T-cell (primary cell): ENCODE measurements around the gene ROBO1. TPM values are rescaled to one million over a fixed set of nuclear protein-coding genes. Genes with fewer than 3 reads are reported as not detected.
"Not testable (repeated sequence)": the region's sequence is repeated elsewhere in the genome, so short reads cannot be mapped to it uniquely, and the experiment has no call there.

Experiments used
- ATAC-seq, 4 experiments: fragments of 200-7000 bp in 3 of 4; fragments of 150-1000 bp in 1 of 4; cut with Tn5 transposase; replicated peaks in 1 of 4; 1 replicate in 3 of 4; 2 replicates in 1 of 4; pipeline ENCODE4 v1.10.0; 2021; ENCODE audit warnings: moderate library complexity in 3 of 4, mild to moderate bottlenecking in 2 of 4, moderate number of reproducible peaks in 1 of 4
- CTCF ChIA-PET, 2 donors: fragments of 300-600 bp; sonication (Branson Sonifier 250); formaldehyde crosslinking; loops; one replicate each; lab custom pipeline; 2022; ENCODE audit warnings: antibody characterized with exemption in 2 of 2; lab: Charles Lee
- POLR2A ChIA-PET, 2 donors: fragments of 300-600 bp; sonication (Branson Sonifier 250); formaldehyde crosslinking; loops; one replicate each; lab custom pipeline; 2022; ENCODE audit warnings: antibody characterized with exemption in 2 of 2; lab: Charles Lee
- DNase-seq, 35 experiments: peaks; one replicate each; pipeline versions ENCODE4 v3.0.0 to v3.0.0-alpha.2; 2013 to 2023
- H3K27ac ChIP-seq: one replicate; pipeline ENCODE4 v1.5.1; 2013; ENCODE audit warnings: low read length
- H3K27me3 ChIP-seq, 2 experiments: replicated peaks in 1 of 2; 1 replicate in 1 of 2; 2 replicates in 1 of 2; pipeline versions ENCODE4 v1.6.1 to v1.7.0; 2013; ENCODE audit warnings: low read length in 1 of 2, mixed read lengths in 1 of 2; ENCODE audit not compliant: control insufficient read depth in 2 of 2, insufficient read depth in 2 of 2; ENCODE audit errors: extremely low read depth in 1 of 2
- H3K36me3 ChIP-seq, 2 donors: 1 replicate in 1 of 2; 2 replicates in 1 of 2; pipeline versions ENCODE4 v1.6.1 to v1.7.0; 2013; ENCODE audit warnings: low read length in 1 of 2; ENCODE audit not compliant: control insufficient read depth in 2 of 2, insufficient read depth in 1 of 2; ENCODE audit errors: extremely low read depth in 1 of 2
- H3K4me1 ChIP-seq, 2 experiments: 1 replicate in 1 of 2; 2 replicates in 1 of 2; pipeline versions ENCODE4 v1.6.1 to v1.7.0; 2013; ENCODE audit warnings: low read length in 2 of 2, mixed read lengths in 1 of 2; ENCODE audit not compliant: insufficient read depth in 2 of 2, control insufficient read depth in 1 of 2; ENCODE audit errors: extremely low read depth in 1 of 2
- H3K4me3 ChIP-seq, 2 donors: 1 replicate in 1 of 2; 2 replicates in 1 of 2; pipeline versions ENCODE4 v1.5.1 to v1.7.0; 2013; ENCODE audit warnings: mild to moderate bottlenecking in 2 of 2, low read length in 1 of 2, moderate library complexity in 1 of 2; ENCODE audit not compliant: control insufficient read depth in 1 of 2; ENCODE audit errors: extremely low read depth in 1 of 2
- H3K9me3 ChIP-seq: 2 replicates; pipeline ENCODE4 v1.7.0; 2013
- H3K27ac Mint-ChIP-seq, 2 donors: one replicate each; pipeline ENCODE4 v1.8.0; 2020 to 2021; ENCODE audit warnings: mild to moderate bottlenecking in 2 of 2, mixed read lengths in 2 of 2
- H3K27me3 Mint-ChIP-seq, 2 donors: one replicate each; pipeline ENCODE4 v1.8.0; 2021 to 2022; ENCODE audit warnings: mixed read lengths in 2 of 2
- H3K36me3 Mint-ChIP-seq: one replicate; pipeline ENCODE4 v1.8.0; 2021; ENCODE audit warnings: mixed read lengths
- H3K4me1 Mint-ChIP-seq, 3 donors: one replicate each; pipeline ENCODE4 v1.8.0; 2020 to 2022; ENCODE audit warnings: mixed read lengths in 3 of 3, mild to moderate bottlenecking in 1 of 3
- H3K4me3 Mint-ChIP-seq, 3 donors: one replicate each; pipeline ENCODE4 v1.8.0; 2020 to 2022; ENCODE audit warnings: mild to moderate bottlenecking in 3 of 3, mixed read lengths in 3 of 3, moderate library complexity in 3 of 3
- H3K9me3 Mint-ChIP-seq, 3 donors: one replicate each; pipeline ENCODE4 v1.8.0; 2020 to 2022; ENCODE audit warnings: mixed read lengths in 3 of 3
- WGBS: methylation state at CpG from one replicate; pipeline ENCODE4 v1.1.5; 2013; ENCODE audit warnings: missing lambda C conversion rate; ENCODE audit not compliant: insufficient coverage; 5-methylcytosine and 5-hydroxymethylcytosine counted together
- total RNA-seq, 35 experiments: library from RNA in 6 of 35; stranded (reverse) in 6 of 35; fragments of 120-200 nt in 1 of 35; gene quantifications; one replicate each; pipeline versions ENCODE4 v1.2.1 to v1.2.4 and lab custom pipeline; 2013 to 2026

ROBO1 gene
- total RNA-seq, 5 donors from 2014 or later (not counting 1 experiment from before 2014, with no cell fraction given) = 0.20 to 2.4 (median 1.7) TPM

DNA sequence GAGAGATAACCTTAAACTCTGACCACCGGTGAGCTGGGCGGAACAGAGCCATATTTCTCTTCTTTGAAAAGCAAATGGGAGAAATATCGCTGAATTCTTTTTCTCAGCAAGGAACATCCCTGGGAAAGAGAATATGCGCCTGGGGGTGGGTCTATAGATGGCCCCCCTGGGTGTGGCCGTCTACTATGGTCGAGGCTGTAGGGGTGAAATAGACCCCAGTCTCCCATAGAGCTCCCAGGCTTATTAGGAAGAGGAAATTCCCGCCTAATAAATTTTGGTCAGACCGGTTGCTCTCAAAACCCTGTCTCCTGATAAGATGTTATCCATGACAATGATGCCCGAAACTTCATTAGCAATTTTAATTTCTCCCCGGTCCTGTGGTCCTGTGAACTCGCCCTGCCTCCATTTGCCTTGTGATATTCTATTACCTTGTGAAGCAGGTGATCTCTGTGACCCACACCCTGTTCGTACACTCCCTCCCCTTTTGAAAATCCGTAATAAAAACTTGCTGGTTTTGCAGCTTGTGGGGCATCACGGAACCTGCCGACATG, 441.9 kb downstream of the ROBO1 start:
- H3K36me3 ChIP-seq, H3K27ac Mint-ChIP-seq, H3K27ac ChIP-seq, H3K4me3 ChIP-seq, H3K4me1 Mint-ChIP-seq, POLR2A ChIA-PET, H3K9me3 Mint-ChIP-seq, H3K36me3 Mint-ChIP-seq, H3K27me3 Mint-ChIP-seq, H3K4me3 Mint-ChIP-seq, CTCF ChIA-PET, ATAC-seq, H3K4me1 ChIP-seq, H3K9me3 ChIP-seq, DNase-seq, H3K27me3 ChIP-seq: not testable (repeated sequence)
- WGBS = 82% methylated on average over 5 of the region's 15 CpGs

DNA sequence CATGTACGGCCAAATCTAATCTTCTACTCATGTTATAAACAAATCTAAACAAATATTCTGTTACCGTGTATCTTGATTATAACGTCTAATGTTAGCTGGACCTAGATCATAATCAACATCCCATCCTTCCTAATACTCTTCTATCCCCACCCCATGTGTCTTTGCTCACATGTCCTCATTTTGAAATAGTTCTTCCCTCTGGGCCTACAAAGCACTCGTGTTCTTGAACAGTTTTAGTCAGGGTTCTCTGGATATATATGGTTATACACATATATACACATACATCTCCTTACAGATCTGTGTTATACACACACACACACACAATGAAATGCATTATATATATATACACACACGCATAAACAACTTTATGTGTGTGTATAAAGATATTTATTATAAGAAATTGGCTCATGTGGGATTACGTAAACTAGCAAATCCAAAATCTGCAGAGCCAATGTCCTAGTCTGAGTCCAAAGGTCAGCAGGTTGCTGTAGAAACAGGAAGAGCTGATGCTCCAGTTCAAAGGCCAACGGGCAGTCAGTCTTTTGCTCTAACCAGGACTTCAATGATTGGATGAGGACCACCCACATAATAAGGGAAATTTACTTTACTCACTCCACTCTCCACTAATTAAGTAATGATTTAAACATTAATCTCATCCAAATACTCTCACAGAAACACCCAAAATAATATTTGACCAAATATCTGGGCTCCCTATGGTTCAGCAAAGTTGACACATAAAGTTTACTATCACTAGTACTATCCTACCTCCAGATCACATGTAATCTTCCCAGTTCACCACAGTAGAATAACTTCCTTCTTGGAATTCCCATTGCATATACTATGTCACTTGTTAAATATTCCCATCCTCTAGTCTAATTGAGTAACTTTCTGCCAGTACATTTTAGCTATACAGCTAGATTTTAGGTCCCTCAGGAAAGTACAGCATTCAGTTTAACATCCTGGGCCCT, 450.0 kb downstream of the ROBO1 start:
- CTCF ChIA-PET = no interaction called here

DNA sequence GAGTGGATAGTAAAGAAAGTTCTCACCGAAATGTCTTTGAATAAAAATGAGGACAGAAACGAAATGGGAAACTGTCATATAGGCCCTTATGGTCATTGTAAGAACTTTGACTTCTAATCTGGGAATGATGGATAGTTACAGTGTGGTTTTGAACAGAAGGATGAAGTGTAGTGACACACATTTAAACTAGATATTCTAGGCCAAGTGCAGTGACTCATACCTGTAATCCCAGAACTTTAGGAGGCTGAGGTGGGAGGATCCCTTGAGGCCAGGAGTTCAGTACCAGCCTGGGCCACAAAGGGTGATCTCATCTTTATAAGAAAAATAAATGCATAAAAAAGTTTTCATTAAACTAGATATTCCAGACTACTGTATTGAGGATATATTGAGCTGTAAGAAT, 452.8 kb downstream of the ROBO1 start:
- no peak for DNase-seq
- H3K4me1 Mint-ChIP-seq = no peaks in the 10 kb centered on the region
- WGBS = 79% methylated on average over 2 of the region's 2 CpGs

More for the DNA sequence above, 450.0 kb downstream of the ROBO1 start:
- H3K9me3 Mint-ChIP-seq = peaks cover 14 to 15% (median 14%) of the 10 kb centered on the region in 3 donors
- H3K4me1 Mint-ChIP-seq = no peaks in the 10 kb centered on the region
- no peaks in the 10 kb centered on the region for H3K9me3 ChIP-seq
- no peaks in the 10 kb centered on the region for H3K36me3 ChIP-seq
- POLR2A ChIA-PET = no interaction called here
- no peak overlapping the region for H3K4me3 ChIP-seq
- 90% methylated on average over 4 of the region's 7 CpGs for WGBS
- DNase-seq = no peak
- no peak overlapping the region for H3K4me3 Mint-ChIP-seq
- H3K27me3 Mint-ChIP-seq = no peaks in the 10 kb centered on the region
- H3K4me1 ChIP-seq = no peaks in the 10 kb centered on the region
- ATAC-seq = no peak
- H3K27ac Mint-ChIP-seq = no peak overlapping the region
- no peak overlapping the region for H3K27ac ChIP-seq
- no peaks in the 10 kb centered on the region for H3K36me3 Mint-ChIP-seq
- no peaks in the 10 kb centered on the region for H3K27me3 ChIP-seq

DNA sequence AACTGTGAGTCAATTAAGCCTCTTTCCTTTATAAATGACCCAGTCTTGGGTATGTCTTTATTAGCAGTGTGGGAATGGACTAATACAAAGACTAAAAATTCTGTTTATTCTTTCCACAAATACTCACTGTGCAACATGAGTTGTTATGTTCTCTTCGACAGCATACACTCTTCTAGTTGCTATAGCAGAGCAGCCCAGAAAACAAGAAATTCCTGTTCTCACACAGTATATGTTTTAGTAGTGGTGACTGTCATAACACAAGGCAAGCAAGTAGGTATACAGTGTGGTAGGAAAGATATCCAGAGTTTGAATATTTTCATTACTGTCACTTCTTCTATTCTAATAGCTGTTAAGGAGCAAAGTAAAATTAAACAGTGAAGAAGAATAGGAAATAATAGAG, 453.3 kb downstream of the ROBO1 start:
- Mint-ChIP-seq H3K27me3 (no peaks in the 10 kb centered on the region), H3K4me3 (no peak overlapping the region)
- POLR2A ChIA-PET = no interaction called here

More for the DNA sequence above, 452.8 kb downstream of the ROBO1 start:
- Histone ChIP-seq H3K4me3 (no peak overlapping the region), H3K27me3 (no peaks in the 10 kb centered on the region), H3K27ac (no peak overlapping the region), H3K9me3 (no peaks in the 10 kb centered on the region), H3K36me3 (no peaks in the 10 kb centered on the region), H3K4me1 (no peaks in the 10 kb centered on the region)
- Mint-ChIP-seq H3K4me3 (no peak overlapping the region), H3K9me3 (peaks cover 12 to 19% (median 19%) of the 10 kb centered on the region in 3 donors), H3K27ac (no peak overlapping the region), H3K27me3 (no peaks in the 10 kb centered on the region), H3K36me3 (no peaks in the 10 kb centered on the region)
- ATAC-seq = no peak
- CTCF ChIA-PET = no interaction called here
- POLR2A ChIA-PET = no interaction called here

DNA sequence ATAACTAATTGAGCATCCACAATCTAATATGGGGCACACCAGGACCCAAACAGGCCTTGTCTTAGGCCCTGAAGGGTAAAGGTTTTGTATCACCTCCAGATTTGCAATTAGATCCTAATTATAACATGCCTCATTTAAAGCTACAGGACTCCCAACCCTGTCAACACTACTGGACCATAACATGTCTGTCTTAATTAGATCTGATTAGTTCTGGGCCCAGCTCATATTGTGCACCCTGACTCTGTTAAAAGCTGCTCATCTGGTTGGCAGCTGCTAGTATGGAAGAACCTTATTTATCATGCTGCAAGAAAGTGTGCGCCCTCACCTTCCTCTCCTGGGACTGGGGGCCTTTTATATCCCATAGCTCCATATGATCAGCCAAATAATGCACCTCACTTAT, 457.8 kb downstream of the ROBO1 start:
- Mint-ChIP-seq H3K4me1 (no peaks in the 10 kb centered on the region), H3K4me3 (no peak overlapping the region), H3K9me3 (peaks cover 5 to 7% (median 5%) of the 10 kb centered on the region in 3 donors), H3K27me3 (no peaks in the 10 kb centered on the region), H3K27ac (no peak overlapping the region), H3K36me3 (no peaks in the 10 kb centered on the region)
- H3K9me3 ChIP-seq = no peaks in the 10 kb centered on the region
- no peak overlapping the region for H3K27ac ChIP-seq
- no peak for DNase-seq
- no peak overlapping the region for H3K4me3 ChIP-seq
- H3K36me3 ChIP-seq = no peaks in the 10 kb centered on the region
- no peaks in the 10 kb centered on the region for H3K4me1 ChIP-seq
- ChIA-PET CTCF (no interaction called here), POLR2A (no interaction called here)
- no peak for ATAC-seq
- H3K27me3 ChIP-seq = no peaks in the 10 kb centered on the region
- no CpG with 5 or more reads among the region's 1 CpG for WGBS

More for the DNA sequence above, 453.3 kb downstream of the ROBO1 start:
- H3K4me1 Mint-ChIP-seq = no peaks in the 10 kb centered on the region
- CTCF ChIA-PET = no interaction called here
- Histone ChIP-seq H3K27ac (no peak overlapping the region), H3K9me3 (no peaks in the 10 kb centered on the region), H3K4me3 (no peak overlapping the region), H3K4me1 (no peaks in the 10 kb centered on the region), H3K36me3 (no peaks in the 10 kb centered on the region), H3K27me3 (no peaks in the 10 kb centered on the region)
- H3K27ac Mint-ChIP-seq = no peak overlapping the region
- no peak for DNase-seq
- no CpG with 5 or more reads among the region's 1 CpG for WGBS
- ATAC-seq = no peak
- no peaks in the 10 kb centered on the region for H3K36me3 Mint-ChIP-seq
- H3K9me3 Mint-ChIP-seq = peaks cover 12 to 19% (median 19%) of the 10 kb centered on the region in 3 donors

DNA sequence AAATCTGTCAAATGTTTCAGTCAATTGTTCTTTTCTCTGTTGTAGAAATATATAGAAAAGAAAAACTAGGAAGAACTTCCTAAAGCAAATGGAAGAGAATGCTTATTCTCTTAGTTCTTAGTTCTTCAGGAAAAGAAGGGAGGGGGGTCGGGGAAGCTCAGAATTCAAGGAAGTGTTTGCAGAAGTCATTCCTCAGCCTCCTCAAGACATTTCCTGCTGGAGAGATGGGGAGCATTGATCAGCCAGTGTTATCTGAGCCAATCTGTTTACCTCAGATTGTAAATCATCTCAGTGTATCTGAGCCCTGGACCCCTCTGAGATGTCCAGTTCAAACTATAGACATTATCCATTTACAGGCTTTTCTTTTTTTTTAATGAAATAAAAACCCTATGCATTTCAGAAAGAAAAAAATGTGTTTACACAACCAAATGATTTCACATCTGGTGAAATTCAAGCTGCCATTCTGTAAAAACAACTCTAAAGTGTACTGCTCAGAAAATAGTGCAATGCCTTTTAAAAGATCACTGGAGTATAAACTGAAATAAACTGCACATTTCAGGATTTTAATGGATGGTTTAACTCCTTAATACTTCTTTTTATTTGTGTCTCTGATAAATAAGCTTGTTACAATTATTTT, 460.7 kb downstream of the ROBO1 start:
- no CpG with 5 or more reads among the region's 1 CpG for WGBS
- Histone ChIP-seq H3K27me3 (no peaks in the 10 kb centered on the region), H3K4me1 (no peaks in the 10 kb centered on the region), H3K36me3 (no peaks in the 10 kb centered on the region), H3K9me3 (no peaks in the 10 kb centered on the region), H3K27ac (no peak overlapping the region), H3K4me3 (no peak overlapping the region)
- DNase-seq (no peak), ATAC-seq (no peak)
- peaks cover 0 to 6% (median 3%) of the 10 kb centered on the region in 3 donors for H3K9me3 Mint-ChIP-seq
- H3K27me3 Mint-ChIP-seq = no peaks in the 10 kb centered on the region
- H3K36me3 Mint-ChIP-seq = no peaks in the 10 kb centered on the region
- no peak overlapping the region for H3K4me3 Mint-ChIP-seq
- ChIA-PET CTCF (no interaction called here), POLR2A (no interaction called here)
- no peaks in the 10 kb centered on the region for H3K4me1 Mint-ChIP-seq
- no peak overlapping the region for H3K27ac Mint-ChIP-seq
